ENCODE results near the gene DEGS2.

DEGS2 gene

DNA sequence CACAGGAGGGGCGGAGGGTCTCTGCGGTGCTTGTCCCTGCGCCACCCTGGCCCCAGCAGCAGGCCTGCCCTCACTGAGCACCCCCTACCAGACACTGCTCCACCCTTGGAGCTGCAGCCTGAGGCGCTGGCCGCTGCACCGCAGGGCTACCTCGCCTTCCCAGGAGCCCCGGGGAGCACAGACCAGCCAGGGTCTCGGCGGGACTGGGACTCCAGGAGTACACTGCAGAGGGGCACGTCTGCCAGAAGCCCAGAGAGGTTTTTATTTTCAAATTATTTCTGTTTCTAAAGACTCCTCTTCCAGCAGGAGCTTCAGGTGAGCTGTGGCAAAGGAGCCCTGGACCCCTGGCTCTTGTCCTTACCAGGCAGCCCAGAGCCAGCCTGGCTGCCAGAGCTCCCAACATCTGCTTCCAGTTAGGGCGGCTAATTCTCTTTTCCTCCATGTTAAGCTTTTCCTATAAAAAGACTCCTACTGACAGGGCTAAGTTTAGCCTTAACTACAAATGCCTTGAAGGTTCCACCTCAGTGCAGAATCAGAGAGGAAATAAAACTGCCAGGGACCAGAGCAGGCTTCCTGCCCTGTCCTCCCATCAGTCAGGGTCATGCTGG lies 26.4 kb downstream of the DEGS2 start:
- no peak overlapping the region for H3K4me2 ChIP-seq (ENCODE audit: low read depth, low read length, poor library complexity, severe bottlenecking)
- no peaks in the 10 kb centered on the region for H3F3A ChIP-seq (ENCODE audit: low read depth)
- H3K79me2 ChIP-seq (ENCODE audit: insufficient read depth, low read length), result no peaks in the 10 kb centered on the region
- no peaks in the 10 kb centered on the region for H3K4me1 ChIP-seq (ENCODE audit: insufficient read depth, low read length, poor library complexity, severe bottlenecking)
- H4K20me1 ChIP-seq (ENCODE audit: insufficient read depth, low read length, poor library complexity, severe bottlenecking), result no peaks in the 10 kb centered on the region
- H3K9me2 ChIP-seq (replicated peaks; ENCODE audit: low read depth, low read length), result no peaks in the 10 kb centered on the region
- H2AFZ ChIP-seq (ENCODE audit: low read length), result no peak overlapping the region
- peaks cover 95% of the 10 kb centered on the region; the same call in 1 of the 2 replicates for H3K36me3 ChIP-seq (ENCODE audit: insufficient read depth, low read length)
- H3K9me3 ChIP-seq (ENCODE audit: insufficient read depth, low read depth, low read length), result no peaks in the 10 kb centered on the region
- no peaks in the 10 kb centered on the region for H3K27me3 ChIP-seq (ENCODE audit: insufficient read depth, low read length, poor library complexity, severe bottlenecking)
- no peak overlapping the region for H3K4me3 ChIP-seq (ENCODE audit: low read length, poor library complexity, severe bottlenecking)
- H3K9ac ChIP-seq (ENCODE audit: low read depth, low read length, poor library complexity, severe bottlenecking), result no peak overlapping the region
- TF ChIP-seq EZH2phosphoT487 (IDR thresholded peaks at IDR 0.05; ENCODE audit: borderline replicate concordance) (no peak), CTCF (conservative IDR thresholded peaks at IDR 0.05; ENCODE audit: low read length) (no peak)

- no peak for TF ChIP-seq CTCF (conservative IDR thresholded peaks at IDR 0.05; ENCODE audit: low read length)
- TF ChIP-seq EZH2phosphoT487 (IDR thresholded peaks at IDR 0.05; ENCODE audit: borderline replicate concordance), result no peak
- no peaks in the 10 kb centered on the region for H3K4me1 ChIP-seq (ENCODE audit: insufficient read depth, low read length, poor library complexity, severe bottlenecking)
- H3K27me3 ChIP-seq (ENCODE audit: insufficient read depth, low read length, poor library complexity, severe bottlenecking), result no peaks in the 10 kb centered on the region
- H3K4me3 ChIP-seq (ENCODE audit: low read length, poor library complexity, severe bottlenecking), result no peak overlapping the region
- H3K9ac ChIP-seq (ENCODE audit: low read depth, low read length, poor library complexity, severe bottlenecking), result no peak overlapping the region
- H4K20me1 ChIP-seq (ENCODE audit: insufficient read depth, low read length, poor library complexity, severe bottlenecking), result no peaks in the 10 kb centered on the region
- H3F3A ChIP-seq (ENCODE audit: low read depth), result no peaks in the 10 kb centered on the region
- H3K79me2 ChIP-seq (ENCODE audit: insufficient read depth, low read length), result no peaks in the 10 kb centered on the region
- H3K4me2 ChIP-seq (ENCODE audit: low read depth, low read length, poor library complexity, severe bottlenecking), result no peak overlapping the region
- no peaks in the 10 kb centered on the region for H3K9me2 ChIP-seq (replicated peaks; ENCODE audit: low read depth, low read length)
- H2AFZ ChIP-seq (ENCODE audit: low read length), result no peak overlapping the region
- H3K9me3 ChIP-seq (ENCODE audit: insufficient read depth, low read depth, low read length), result no peaks in the 10 kb centered on the region
- peaks cover 95% of the 10 kb centered on the region; the same call in 1 of the 2 replicates for H3K36me3 ChIP-seq (ENCODE audit: insufficient read depth, low read length)
Observed at GRCh38 chr14:100132161-100132902, 27.1 kb downstream of the DEGS2 start.

DNA sequence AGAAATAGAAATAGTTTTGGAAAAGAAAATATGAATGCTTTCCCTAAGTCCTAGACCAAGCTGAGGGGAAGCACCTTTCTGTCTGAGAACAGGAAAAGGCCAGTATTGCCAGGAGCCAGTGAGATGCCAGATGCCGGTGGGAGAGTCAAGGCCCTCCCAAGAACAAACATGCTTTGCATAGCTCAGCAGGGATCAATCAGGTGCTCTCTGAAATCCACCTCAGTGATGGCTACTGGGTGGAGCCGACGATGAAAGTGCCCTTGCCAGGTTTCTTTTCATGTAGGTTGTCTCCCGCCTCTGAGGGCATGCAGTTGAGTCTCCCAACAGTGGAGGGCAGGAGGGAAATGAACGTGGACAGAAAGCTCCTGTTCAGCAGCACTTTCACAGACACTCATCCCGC lies 28.3 kb downstream of the DEGS2 start:
- Histone ChIP-seq H3K27me3 (ENCODE audit: insufficient read depth, low read length, poor library complexity, severe bottlenecking) (no peaks in the 10 kb centered on the region), H2AFZ (ENCODE audit: low read length) (no peak overlapping the region), H3K36me3 (ENCODE audit: insufficient read depth, low read length) (peaks cover 95% of the 10 kb centered on the region; the same call in 1 of the 2 replicates), H3F3A (ENCODE audit: low read depth) (no peaks in the 10 kb centered on the region), H3K79me2 (ENCODE audit: insufficient read depth, low read length) (no peaks in the 10 kb centered on the region), H3K4me2 (ENCODE audit: low read depth, low read length, poor library complexity, severe bottlenecking) (no peak overlapping the region), H3K9ac (ENCODE audit: low read depth, low read length, poor library complexity, severe bottlenecking) (no peak overlapping the region), H3K4me3 (ENCODE audit: low read length, poor library complexity, severe bottlenecking) (no peak overlapping the region), H4K20me1 (ENCODE audit: insufficient read depth, low read length, poor library complexity, severe bottlenecking) (no peaks in the 10 kb centered on the region), H3K4me1 (ENCODE audit: insufficient read depth, low read length, poor library complexity, severe bottlenecking) (no peaks in the 10 kb centered on the region), H3K9me2 (replicated peaks; ENCODE audit: low read depth, low read length) (no peaks in the 10 kb centered on the region), H3K9me3 (ENCODE audit: insufficient read depth, low read depth, low read length) (no peaks in the 10 kb centered on the region)
- TF ChIP-seq EZH2phosphoT487 (IDR thresholded peaks at IDR 0.05; ENCODE audit: borderline replicate concordance) (no peak), CTCF (conservative IDR thresholded peaks at IDR 0.05; ENCODE audit: low read length) (no peak)
